Activated effector memory CD4-positive, alpha-beta T cell treated with Interleukin-2 at 50 U/mL for 16 hours (primary cell): Measurements from ENCODE around the gene TAS1R2.

Experiments used
- DNase-seq: peaks from one replicate; pipeline ENCODE4 v3.0.0-alpha.2; 2020

The TAS1R2 gene

GRCh38 chr1:18819203-18819602, 40.3 kb downstream of the TAS1R2 start:
- DNase-seq, result no peak

DNA sequence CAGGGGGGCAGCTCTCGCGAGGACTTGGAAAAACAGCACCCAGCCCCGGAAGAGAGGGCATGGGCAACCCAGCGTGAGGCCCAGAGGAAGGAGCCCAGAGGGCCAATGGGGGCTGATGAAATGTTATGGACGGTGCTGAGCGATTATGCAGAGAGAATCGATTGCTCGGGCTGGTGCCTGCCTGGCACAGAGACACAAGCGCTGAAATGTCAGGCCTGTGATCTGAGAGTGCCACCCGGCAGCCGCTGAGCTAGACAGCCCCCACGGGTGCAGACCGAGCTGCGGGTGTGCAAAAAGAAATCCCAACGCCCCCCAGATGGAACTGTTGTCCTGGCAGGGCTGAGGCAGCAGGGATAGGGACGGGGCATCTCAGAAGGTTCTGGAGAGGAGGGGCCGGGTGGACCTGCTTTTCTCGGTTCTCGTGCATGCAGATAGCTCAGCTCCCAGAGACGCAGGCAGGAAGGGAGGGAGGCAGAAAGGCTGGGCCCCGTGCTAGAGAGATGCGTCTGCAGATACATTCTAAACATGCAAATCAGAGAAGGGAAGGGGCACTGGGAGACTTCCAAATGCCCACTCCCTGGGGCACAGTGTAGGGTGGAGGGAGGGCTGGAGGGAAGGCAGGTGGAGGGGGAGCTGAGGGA, 41.5 kb downstream of the TAS1R2 start:
- no peak for DNase-seq

DNA sequence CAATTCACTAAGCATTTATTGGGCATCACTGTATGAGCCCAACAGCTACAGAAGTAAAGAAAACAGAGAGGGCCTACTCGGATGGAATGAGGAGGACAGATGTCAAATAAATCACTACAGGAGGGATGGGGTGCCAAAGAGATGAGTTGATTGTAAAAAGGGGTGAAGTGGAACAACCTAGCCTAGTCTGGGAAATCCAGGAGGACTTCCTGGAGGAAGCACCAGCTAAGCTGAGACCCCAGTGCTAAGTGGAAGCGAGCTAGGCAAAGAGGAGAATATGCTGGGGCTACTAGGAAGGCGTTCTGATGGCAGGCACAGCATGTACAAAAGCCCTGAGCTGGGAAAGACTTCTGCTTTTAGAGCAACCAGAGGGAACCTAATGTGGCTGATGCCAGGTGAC, 42.1 kb downstream of the TAS1R2 start:
- DNase-seq, result no peak

DNA sequence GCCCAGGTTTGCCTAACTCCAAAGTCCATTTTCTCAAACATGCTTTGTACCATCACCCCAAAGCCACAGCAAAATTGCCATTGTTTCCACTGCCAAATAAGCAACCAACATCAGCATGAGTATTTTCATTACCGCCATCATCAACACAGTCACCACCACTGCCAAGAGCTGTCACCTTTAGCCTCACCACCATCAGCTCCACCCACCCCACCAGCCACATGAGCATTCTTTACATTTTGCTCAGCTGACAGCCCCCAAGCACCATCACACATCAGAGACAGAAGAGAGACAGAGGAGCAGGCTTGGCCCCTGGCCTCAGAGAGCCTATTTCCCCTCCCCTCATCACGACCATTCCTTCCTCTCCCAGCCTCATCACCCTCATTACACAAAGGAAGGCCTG, 42.7 kb downstream of the TAS1R2 start:
- no peak for DNase-seq

- no peak for DNase-seq
These were observed 44.5 kb downstream of the TAS1R2 start for GRCh38 chr1:18814874-18815531.

- DNase-seq, result no peak
These were observed 45.0 kb downstream of the TAS1R2 start for GRCh38 chr1:18814425-18814824.

DNA sequence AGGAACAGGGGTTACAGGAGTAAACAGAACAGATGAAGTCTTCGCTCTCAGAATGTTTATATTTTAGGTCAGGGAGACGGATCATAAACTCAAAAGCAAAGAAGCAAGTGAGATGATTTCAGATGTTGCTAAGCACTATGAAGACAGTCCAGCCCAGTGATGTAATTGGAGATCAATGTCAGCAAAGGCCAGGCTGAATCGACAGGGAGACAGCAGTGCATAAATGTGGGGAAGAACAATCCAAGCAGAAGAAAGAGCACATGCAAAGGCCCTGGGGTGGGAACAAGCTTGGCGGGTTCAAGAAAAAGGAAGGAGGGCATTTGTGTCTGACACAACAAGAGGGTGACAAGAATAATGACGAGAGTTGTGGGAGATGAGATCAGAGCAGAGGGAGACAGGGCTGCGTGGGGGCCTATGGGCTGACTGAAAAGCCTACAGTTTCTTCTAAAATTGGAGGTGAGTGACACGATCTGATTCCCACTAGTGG, 47.0 kb downstream of the TAS1R2 start:
- DNase-seq, result no peak

DNA sequence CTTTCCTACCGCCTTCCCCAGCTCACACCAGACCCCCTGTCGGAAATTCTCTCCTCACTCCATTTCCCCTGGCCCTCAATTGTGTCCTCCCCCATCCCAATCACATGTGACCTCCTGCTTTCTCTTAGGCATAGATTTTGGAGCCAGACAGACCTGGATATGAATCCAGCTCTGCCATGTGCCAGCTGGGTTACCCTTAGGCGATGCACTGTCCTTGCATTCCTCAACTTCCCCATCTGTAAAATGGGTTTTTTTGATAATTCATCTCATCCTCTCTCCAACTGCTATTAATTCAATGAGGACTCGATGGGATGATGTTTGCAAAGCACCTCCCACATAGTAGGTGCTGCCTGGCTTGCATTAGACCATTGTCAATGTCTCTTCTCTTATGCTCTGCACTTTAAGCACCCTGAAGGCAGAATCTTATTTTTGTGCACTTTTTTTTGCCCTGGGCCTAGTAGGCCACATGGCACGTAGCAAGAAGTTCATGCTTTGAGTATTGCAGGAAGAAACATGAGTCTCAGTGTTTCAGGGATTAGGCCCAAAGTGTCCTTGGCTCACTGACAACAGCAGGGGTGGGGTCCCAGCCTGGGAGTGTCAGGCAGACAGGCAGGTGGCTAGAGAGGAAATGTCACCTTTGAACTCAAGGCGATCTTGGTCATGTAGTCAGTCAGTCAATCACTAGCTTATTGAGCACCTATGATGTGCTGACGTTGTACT, 47.6 kb downstream of the TAS1R2 start:
- no peak for DNase-seq

GRCh38 chr1:18809953-18810899, 49.2 kb downstream of the TAS1R2 start:
- no peak for DNase-seq

DNA sequence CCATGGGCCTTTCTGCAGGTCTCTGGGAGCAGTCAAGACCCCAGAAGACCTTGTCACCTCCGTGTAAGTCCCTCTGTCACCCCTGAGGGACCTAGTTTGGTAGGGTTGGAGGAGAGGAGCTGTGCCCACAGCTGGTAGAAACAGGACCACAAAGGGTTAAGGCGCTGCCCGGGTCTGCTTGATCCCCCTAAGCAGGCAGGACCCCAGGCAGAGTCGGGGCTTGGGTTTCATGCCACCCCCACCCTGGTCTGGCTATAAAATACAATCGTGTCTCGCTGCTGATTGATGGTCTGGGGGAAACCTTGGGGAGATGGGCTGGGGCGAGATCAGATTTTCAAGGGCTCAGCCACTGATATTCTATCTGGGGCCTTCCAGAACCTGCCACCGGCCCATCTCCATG, 50.9 kb downstream of the TAS1R2 start:
- no peak for DNase-seq

DNA sequence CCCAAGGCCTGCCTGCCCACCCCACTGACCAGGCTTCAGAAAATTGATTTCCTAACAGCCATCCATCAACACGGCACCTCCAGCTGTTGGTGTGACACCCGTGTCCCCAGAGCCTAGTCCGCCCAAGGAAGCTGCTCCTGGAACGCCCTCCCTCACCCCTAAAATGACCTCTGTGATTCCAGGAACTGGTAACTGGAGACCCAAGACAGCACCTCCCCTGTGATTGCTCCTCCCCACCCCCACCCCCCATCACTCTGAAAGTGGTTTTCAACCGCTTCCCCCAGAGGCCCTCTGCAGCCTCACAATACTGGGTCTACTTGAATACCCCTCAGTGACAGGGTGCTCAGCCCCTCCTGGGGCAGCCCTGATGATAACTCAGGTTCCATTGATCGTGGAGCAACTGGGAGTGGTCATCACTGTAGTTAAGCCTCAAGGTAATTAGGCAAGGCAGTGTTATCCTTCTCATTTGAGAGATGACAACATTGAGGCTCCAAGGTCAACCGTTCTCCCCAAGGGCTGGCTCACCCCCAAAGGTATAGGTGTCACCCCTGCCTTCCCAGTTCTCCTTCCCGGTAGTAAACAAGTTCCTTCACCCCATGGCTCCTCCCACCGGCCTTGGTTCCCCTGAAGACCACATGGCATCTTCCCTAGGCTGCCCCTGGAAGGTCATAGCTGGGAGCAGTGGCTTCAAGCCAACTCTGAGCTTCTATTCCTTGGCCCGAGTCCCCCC, 52.0 kb downstream of the TAS1R2 start:
- no peak for DNase-seq

GRCh38 chr1:18805925-18806849, 53.3 kb downstream of the TAS1R2 start:
- no peak for DNase-seq

DNA sequence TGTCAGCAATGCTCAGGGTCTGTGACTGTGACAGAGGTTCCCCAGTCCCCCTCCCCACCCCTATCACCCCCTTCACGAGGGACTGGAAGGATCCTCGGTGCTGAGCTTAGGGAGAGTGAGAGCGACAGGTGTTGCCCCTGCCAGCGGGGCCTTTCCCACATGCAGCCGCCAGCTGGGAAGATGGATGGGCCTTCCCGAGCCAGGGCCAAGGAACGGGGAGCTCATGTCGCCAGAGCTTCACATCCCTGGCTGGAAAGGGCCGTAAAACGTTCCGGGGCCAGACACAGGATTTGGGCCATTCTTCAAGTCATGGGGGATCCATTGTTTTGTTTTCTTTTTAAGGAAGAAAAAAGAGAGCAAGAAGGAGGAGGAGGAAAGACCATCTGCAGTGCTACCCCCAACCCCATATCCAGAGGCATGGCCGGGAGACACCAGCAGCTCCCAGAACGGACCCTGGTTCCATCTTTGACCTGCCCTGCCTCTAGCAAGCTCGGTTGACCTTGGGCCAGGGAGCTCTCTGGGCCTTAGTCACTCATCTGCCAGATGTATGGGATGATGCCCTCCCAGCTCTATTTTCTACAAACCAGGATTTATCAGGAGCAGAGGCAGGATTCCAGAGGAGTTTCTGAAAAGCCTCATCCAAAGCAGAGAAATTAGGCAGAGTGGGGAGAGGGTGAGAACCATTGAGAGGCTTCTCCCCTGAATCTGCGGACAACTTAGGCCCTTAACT, 54.1 kb downstream of the TAS1R2 start:
- DNase-seq, result no peak

DNA sequence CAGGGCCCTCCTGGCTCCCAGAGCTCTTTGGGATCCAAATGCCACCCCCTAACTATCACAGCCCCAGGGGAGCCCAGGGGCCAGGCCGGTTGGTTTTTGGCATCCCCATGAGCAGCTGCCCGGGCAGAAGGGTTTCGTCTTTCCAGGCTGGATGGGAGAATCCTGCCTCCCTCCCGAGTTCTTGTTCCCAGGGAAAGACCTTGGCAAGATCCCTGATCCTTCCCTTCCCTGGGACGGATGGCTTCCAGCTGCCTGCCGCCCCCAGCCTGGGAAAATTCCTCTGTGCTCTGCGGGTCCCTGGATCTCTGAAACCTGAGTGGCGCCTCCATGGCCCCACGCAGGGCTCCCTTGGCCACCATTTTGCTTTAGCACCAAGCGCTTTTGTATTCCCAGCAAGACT, 55.6 kb downstream of the TAS1R2 start:
- DNase-seq, result no peak

DNA sequence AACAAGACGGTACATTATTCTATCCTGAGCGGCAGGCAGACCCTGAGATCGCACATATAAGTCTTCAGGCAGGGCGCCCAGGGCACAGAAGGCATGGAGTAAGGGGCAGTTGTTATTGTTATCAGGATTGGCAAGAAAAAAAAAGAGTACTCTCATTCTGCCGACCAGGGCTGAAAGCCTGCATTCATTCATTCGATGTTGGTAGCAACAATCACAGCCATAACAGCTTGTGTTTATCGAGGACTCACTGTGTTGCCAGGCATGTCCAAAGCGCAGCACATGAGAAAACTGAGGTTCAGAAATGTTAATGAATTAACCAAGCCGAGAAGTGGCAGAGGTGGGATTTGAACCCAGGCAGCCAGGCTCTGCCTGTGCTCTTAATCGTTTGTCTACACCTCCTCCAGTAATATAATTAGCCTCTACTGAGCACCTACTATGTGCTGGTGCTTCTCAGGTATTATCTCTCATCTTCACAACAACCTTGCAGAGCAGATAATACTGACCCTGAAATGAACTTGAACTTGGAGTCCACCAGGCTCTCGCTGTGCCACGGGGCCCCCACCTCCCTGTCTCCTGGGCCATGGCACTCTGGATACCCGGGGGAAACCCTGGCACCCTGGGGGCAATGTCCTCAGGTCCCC, 56.2 kb downstream of the TAS1R2 start:
- no peak for DNase-seq

- no peak for DNase-seq
These were observed 57.2 kb downstream of the TAS1R2 start for GRCh38 chr1:18802231-18802630.

DNA sequence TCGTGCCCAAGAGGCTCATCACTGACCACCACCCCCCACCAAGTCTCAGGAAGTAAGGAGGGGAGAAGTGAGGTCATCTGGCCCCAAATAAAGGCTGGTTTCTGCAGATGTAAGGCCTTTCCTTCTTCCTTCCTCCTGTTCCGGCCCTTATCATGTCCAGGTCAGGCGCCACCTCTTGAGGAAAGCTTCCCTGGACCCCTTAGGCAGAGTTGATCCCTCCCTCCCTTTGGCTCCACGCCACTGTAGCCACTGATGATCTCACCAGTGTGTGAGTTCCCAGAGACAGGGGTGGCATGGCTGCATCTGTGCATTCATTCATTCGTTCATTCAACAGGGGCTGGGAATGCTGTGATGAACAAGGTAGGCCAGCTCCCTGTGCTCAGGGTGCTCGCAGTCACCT, 59.2 kb downstream of the TAS1R2 start:
- DNase-seq, result no peak

- no peak for DNase-seq
These were observed 60.0 kb downstream of the TAS1R2 start for GRCh38 chr1:18799454-18799853.

- no peak for DNase-seq
These were observed 60.5 kb downstream of the TAS1R2 start for GRCh38 chr1:18798946-18799345.

GRCh38 chr1:18798533-18798932, 60.9 kb downstream of the TAS1R2 start:
- no peak for DNase-seq
